Esophagus muscularis mucosa (tissue), 4 donors: ENCODE results near the gene MDM1.

ENCODE experiments used
- EP300 ChIP-seq: sonication (generic); formaldehyde crosslinking; IDR thresholded peaks from one replicate; pipeline ENCODE4 v1.6.1; 2017; ENCODE audit warnings: antibody characterized with exemption
- POLR2A ChIP-seq: fragments of 450-650 bp; IDR thresholded peaks from one replicate; pipeline ENCODE4 v1.6.1; 2017; ENCODE audit warnings: antibody characterized with exemption, moderate library complexity, mild to moderate bottlenecking, low read depth
- POLR2AphosphoS5 ChIP-seq, 2 donors: sonication (generic); formaldehyde crosslinking; IDR thresholded peaks; one replicate each; pipeline ENCODE4 v1.6.1; 2017; ENCODE audit warnings: antibody characterized with exemption in 2 of 2
- TF ChIP-seq, protein P1 (sequence below), 3 experiments: fragments of 200-600 bp in 2 of 3; fragments of 450-650 bp in 1 of 3; sonication (generic) in 2 of 3; IDR thresholded peaks; one replicate each; pipeline ENCODE4 v1.5.1; 2017 to 2019; ENCODE audit warnings: antibody characterized with exemption in 3 of 3, mild to moderate bottlenecking in 2 of 3, moderate library complexity in 1 of 3

- TF ChIP-seq, protein P1, sequence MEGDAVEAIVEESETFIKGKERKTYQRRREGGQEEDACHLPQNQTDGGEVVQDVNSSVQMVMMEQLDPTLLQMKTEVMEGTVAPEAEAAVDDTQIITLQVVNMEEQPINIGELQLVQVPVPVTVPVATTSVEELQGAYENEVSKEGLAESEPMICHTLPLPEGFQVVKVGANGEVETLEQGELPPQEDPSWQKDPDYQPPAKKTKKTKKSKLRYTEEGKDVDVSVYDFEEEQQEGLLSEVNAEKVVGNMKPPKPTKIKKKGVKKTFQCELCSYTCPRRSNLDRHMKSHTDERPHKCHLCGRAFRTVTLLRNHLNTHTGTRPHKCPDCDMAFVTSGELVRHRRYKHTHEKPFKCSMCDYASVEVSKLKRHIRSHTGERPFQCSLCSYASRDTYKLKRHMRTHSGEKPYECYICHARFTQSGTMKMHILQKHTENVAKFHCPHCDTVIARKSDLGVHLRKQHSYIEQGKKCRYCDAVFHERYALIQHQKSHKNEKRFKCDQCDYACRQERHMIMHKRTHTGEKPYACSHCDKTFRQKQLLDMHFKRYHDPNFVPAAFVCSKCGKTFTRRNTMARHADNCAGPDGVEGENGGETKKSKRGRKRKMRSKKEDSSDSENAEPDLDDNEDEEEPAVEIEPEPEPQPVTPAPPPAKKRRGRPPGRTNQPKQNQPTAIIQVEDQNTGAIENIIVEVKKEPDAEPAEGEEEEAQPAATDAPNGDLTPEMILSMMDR (IDR thresholded peaks at IDR 0.05), result no peak
- TF ChIP-seq EP300, result no peak
- no peak for TF ChIP-seq POLR2A
- TF ChIP-seq POLR2AphosphoS5 (IDR thresholded peaks at IDR 0.05), result no peak
Measured at GRCh38 chr12:68253504-68253903, 78.7 kb downstream of the MDM1 start, which contains the start of gene IL22.
